Body of pancreas (tissue), 4 donors: ENCODE measurements around the gene MYRIP.

Source experiments
- POLR2A ChIP-seq, 3 donors: fragments of 450-650 bp; IDR thresholded peaks; one replicate each; pipeline ENCODE4 v1.6.1; 2016; ENCODE audit warnings: antibody characterized with exemption in 3 of 3, mild to moderate bottlenecking in 2 of 3
- TF ChIP-seq, protein P1 (sequence below), 7 experiments: fragments of 450-650 bp in 4 of 7; fragments of 200-600 bp in 3 of 7; sonication (generic) in 3 of 7; IDR thresholded peaks; one replicate each; pipeline ENCODE4 v1.5.1; 2016 to 2019; ENCODE audit warnings: antibody characterized with exemption in 7 of 7

- TF ChIP-seq, protein P1, sequence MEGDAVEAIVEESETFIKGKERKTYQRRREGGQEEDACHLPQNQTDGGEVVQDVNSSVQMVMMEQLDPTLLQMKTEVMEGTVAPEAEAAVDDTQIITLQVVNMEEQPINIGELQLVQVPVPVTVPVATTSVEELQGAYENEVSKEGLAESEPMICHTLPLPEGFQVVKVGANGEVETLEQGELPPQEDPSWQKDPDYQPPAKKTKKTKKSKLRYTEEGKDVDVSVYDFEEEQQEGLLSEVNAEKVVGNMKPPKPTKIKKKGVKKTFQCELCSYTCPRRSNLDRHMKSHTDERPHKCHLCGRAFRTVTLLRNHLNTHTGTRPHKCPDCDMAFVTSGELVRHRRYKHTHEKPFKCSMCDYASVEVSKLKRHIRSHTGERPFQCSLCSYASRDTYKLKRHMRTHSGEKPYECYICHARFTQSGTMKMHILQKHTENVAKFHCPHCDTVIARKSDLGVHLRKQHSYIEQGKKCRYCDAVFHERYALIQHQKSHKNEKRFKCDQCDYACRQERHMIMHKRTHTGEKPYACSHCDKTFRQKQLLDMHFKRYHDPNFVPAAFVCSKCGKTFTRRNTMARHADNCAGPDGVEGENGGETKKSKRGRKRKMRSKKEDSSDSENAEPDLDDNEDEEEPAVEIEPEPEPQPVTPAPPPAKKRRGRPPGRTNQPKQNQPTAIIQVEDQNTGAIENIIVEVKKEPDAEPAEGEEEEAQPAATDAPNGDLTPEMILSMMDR (IDR thresholded peaks at IDR 0.05) = no peak
- TF ChIP-seq POLR2A (IDR thresholded peaks at IDR 0.05) = no peak
These were observed 363.9 kb downstream of the MYRIP start for GRCh38 chr3:40173227-40173721.
